GM12891 (cell line): ENCODE measurements around the gene FFAR2.

Source experiments
- POLR2A ChIP-seq: IDR thresholded peaks from 2 replicates; pipeline ENCODE4 v1.6.1; 2011; ENCODE audit warnings: low read depth, low read length, control low read depth
- POLR2AphosphoS5 ChIP-seq: IDR thresholded peaks from 2 replicates; pipeline ENCODE4 v1.6.1; 2011; ENCODE audit warnings: low read depth, low read length, control low read depth

DNA sequence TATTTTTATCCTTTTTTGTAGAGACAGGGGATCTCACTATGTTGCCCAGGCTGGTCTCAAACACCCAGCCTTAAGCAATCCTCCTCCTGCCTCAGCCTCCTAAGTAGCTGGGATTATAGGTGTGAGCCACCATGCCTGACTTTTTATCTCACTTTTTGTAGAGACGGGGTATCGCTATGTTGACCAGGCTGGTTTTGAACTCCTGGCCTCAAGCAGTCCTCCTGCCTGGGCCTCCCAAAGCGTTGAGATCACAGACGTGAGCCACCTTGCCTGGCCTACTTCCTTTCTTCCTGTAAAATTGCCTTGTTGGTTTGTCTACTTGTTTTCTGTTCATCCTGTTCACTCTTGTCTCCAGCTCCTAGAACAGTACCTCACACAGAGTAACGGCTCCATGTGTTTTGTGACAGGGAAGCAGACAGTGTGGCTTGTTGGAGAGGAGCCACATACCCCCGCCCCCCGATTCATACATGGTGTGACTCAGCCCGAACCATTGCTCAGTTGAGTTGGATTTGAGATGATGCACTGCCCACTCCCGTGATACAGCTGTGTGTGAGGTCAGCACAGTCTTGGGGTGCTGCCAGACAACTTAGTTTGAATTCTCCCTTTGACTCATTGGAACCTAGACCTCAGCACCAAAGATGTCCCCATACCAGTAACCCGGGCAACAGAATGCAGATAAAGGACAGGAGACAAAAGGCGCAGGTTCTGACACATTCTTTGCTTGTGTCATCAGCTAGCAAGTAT is 43.0 kb upstream of the FFAR2 start:
- TF ChIP-seq POLR2A (no peak), POLR2AphosphoS5 (peak; percentile 51; the same call in 1 of the 2 replicates)
